Measurements from ENCODE around the gene ADAMTSL1.

ADAMTSL1 gene

GRCh38 chr9:18545636-18546360 lies 71.8 kb downstream of the ADAMTSL1 start:
- no peak overlapping the region for H3K27ac Mint-ChIP-seq
- ATAC-seq (no peak), DNase-seq (no peak)
- H3K27me3 Mint-ChIP-seq: no peaks in the 10 kb centered on the region
- H3K36me3 Mint-ChIP-seq (ENCODE audit: low read depth): no peaks in the 10 kb centered on the region
- no peaks in the 10 kb centered on the region for H3K4me1 Mint-ChIP-seq
- H3K4me3 Mint-ChIP-seq: no peak overlapping the region
- no peaks in the 10 kb centered on the region for H3K9me3 Mint-ChIP-seq

GRCh38 chr9:18548456-18548855 lies 74.5 kb downstream of the ADAMTSL1 start:
- H3K4me1 Mint-ChIP-seq: no peaks in the 10 kb centered on the region
- H3K27ac Mint-ChIP-seq: no peak overlapping the region
- no peaks in the 10 kb centered on the region for H3K9me3 Mint-ChIP-seq
- H3K27me3 Mint-ChIP-seq: no peaks in the 10 kb centered on the region
- ATAC-seq (no peak), DNase-seq (no peak)
- H3K36me3 Mint-ChIP-seq (ENCODE audit: low read depth): no peaks in the 10 kb centered on the region
- no peak overlapping the region for H3K4me3 Mint-ChIP-seq

- Mint-ChIP-seq H3K27ac (no peak overlapping the region), H3K4me3 (no peak overlapping the region), H3K36me3 (ENCODE audit: low read depth) (no peaks in the 10 kb centered on the region), H3K27me3 (no peaks in the 10 kb centered on the region), H3K9me3 (no peaks in the 10 kb centered on the region), H3K4me1 (no peaks in the 10 kb centered on the region)
- ATAC-seq: no peak
- no peak for DNase-seq
These were observed 75.8 kb downstream of the ADAMTSL1 start for GRCh38 chr9:18549772-18550171.

- H3K4me1 Mint-ChIP-seq: no peaks in the 10 kb centered on the region
- no peaks in the 10 kb centered on the region for H3K27me3 Mint-ChIP-seq
- H3K9me3 Mint-ChIP-seq: no peaks in the 10 kb centered on the region
- H3K4me3 Mint-ChIP-seq: no peak overlapping the region
- ATAC-seq: no peak
- no peak for DNase-seq
- no peak overlapping the region for H3K27ac Mint-ChIP-seq
- no peaks in the 10 kb centered on the region for H3K36me3 Mint-ChIP-seq (ENCODE audit: low read depth)
These were observed 76.3 kb downstream of the ADAMTSL1 start for GRCh38 chr9:18550286-18550685.

GRCh38 chr9:18554244-18554643 lies 80.3 kb downstream of the ADAMTSL1 start:
- ATAC-seq: no peak
- Mint-ChIP-seq H3K27ac (no peak overlapping the region), H3K4me3 (no peak overlapping the region), H3K27me3 (no peaks in the 10 kb centered on the region), H3K4me1 (no peaks in the 10 kb centered on the region), H3K36me3 (ENCODE audit: low read depth) (no peaks in the 10 kb centered on the region), H3K9me3 (peaks cover 4% of the 10 kb centered on the region)
- DNase-seq: no peak

GRCh38 chr9:18555105-18555883 lies 81.3 kb downstream of the ADAMTSL1 start:
- H3K9me3 Mint-ChIP-seq: peaks cover 4% of the 10 kb centered on the region
- no peaks in the 10 kb centered on the region for H3K27me3 Mint-ChIP-seq
- no peaks in the 10 kb centered on the region for H3K36me3 Mint-ChIP-seq (ENCODE audit: low read depth)
- DNase-seq (no peak), ATAC-seq (no peak)
- no peaks in the 10 kb centered on the region for H3K4me1 Mint-ChIP-seq
- no peak overlapping the region for H3K27ac Mint-ChIP-seq
- no peak overlapping the region for H3K4me3 Mint-ChIP-seq

- DNase-seq (no peak), ATAC-seq (no peak)
- no peak overlapping the region for H3K27ac Mint-ChIP-seq
- H3K36me3 Mint-ChIP-seq (ENCODE audit: low read depth): no peaks in the 10 kb centered on the region
- peaks cover 1% of the 10 kb centered on the region for H3K27me3 Mint-ChIP-seq
- no peaks in the 10 kb centered on the region for H3K4me1 Mint-ChIP-seq
- no peak overlapping the region for H3K4me3 Mint-ChIP-seq
- H3K9me3 Mint-ChIP-seq: peaks cover 5% of the 10 kb centered on the region
These were observed 90.3 kb downstream of the ADAMTSL1 start for GRCh38 chr9:18564018-18564880.

GRCh38 chr9:18566121-18566520 lies 92.2 kb downstream of the ADAMTSL1 start:
- DNase-seq: no peak
- H3K9me3 Mint-ChIP-seq: no peaks in the 10 kb centered on the region
- no peak overlapping the region for H3K4me3 Mint-ChIP-seq
- ATAC-seq: no peak
- no peak overlapping the region for H3K27ac Mint-ChIP-seq
- H3K27me3 Mint-ChIP-seq: peaks cover 1% of the 10 kb centered on the region
- H3K4me1 Mint-ChIP-seq: no peaks in the 10 kb centered on the region
- no peaks in the 10 kb centered on the region for H3K36me3 Mint-ChIP-seq (ENCODE audit: low read depth)

- no peak for DNase-seq
- H3K27me3 Mint-ChIP-seq: peaks cover 1% of the 10 kb centered on the region
- no peaks in the 10 kb centered on the region for H3K4me1 Mint-ChIP-seq
- no peak overlapping the region for H3K4me3 Mint-ChIP-seq
- no peak overlapping the region for H3K27ac Mint-ChIP-seq
- ATAC-seq: no peak
- no peaks in the 10 kb centered on the region for H3K9me3 Mint-ChIP-seq
- no peaks in the 10 kb centered on the region for H3K36me3 Mint-ChIP-seq (ENCODE audit: low read depth)
These were observed 95.0 kb downstream of the ADAMTSL1 start for GRCh38 chr9:18568973-18569372.

GRCh38 chr9:18569941-18570630 lies 96.1 kb downstream of the ADAMTSL1 start:
- no peaks in the 10 kb centered on the region for H3K36me3 Mint-ChIP-seq (ENCODE audit: low read depth)
- H3K4me3 Mint-ChIP-seq: no peak overlapping the region
- H3K27ac Mint-ChIP-seq: no peak overlapping the region
- peaks cover 1% of the 10 kb centered on the region for H3K27me3 Mint-ChIP-seq
- ATAC-seq (no peak), DNase-seq (no peak)
- H3K4me1 Mint-ChIP-seq: no peaks in the 10 kb centered on the region
- no peaks in the 10 kb centered on the region for H3K9me3 Mint-ChIP-seq

- ATAC-seq (no peak), DNase-seq (no peak)
- Mint-ChIP-seq H3K4me1 (no peaks in the 10 kb centered on the region), H3K9me3 (no peaks in the 10 kb centered on the region), H3K36me3 (ENCODE audit: low read depth) (no peaks in the 10 kb centered on the region), H3K4me3 (no peak overlapping the region), H3K27ac (no peak overlapping the region), H3K27me3 (no peaks in the 10 kb centered on the region)
These were observed 99.1 kb downstream of the ADAMTSL1 start for GRCh38 chr9:18573021-18573556.

- ATAC-seq (no peak), DNase-seq (no peak)
- H3K36me3 Mint-ChIP-seq (ENCODE audit: low read depth): no peaks in the 10 kb centered on the region
- H3K27ac Mint-ChIP-seq: no peak overlapping the region
- no peaks in the 10 kb centered on the region for H3K27me3 Mint-ChIP-seq
- H3K9me3 Mint-ChIP-seq: no peaks in the 10 kb centered on the region
- no peak overlapping the region for H3K4me3 Mint-ChIP-seq
- H3K4me1 Mint-ChIP-seq: no peaks in the 10 kb centered on the region
These were observed 101.7 kb downstream of the ADAMTSL1 start for GRCh38 chr9:18575686-18576085.

- ATAC-seq: no peak
- DNase-seq: no peak
- Mint-ChIP-seq H3K4me1 (no peaks in the 10 kb centered on the region), H3K36me3 (ENCODE audit: low read depth) (no peaks in the 10 kb centered on the region), H3K4me3 (no peak overlapping the region), H3K27ac (no peak overlapping the region), H3K9me3 (no peaks in the 10 kb centered on the region), H3K27me3 (no peaks in the 10 kb centered on the region)
These were observed 105.6 kb downstream of the ADAMTSL1 start for GRCh38 chr9:18579536-18579935.

GRCh38 chr9:18580151-18580550 lies 106.2 kb downstream of the ADAMTSL1 start:
- H3K27ac Mint-ChIP-seq: no peak overlapping the region
- no peak for DNase-seq

More at GRCh38 chr9:18580151-18580550, 106.2 kb downstream of the ADAMTSL1 start:
- no peak for ATAC-seq
- Mint-ChIP-seq H3K9me3 (no peaks in the 10 kb centered on the region), H3K27me3 (no peaks in the 10 kb centered on the region), H3K4me3 (no peak overlapping the region), H3K4me1 (no peaks in the 10 kb centered on the region), H3K36me3 (ENCODE audit: low read depth) (no peaks in the 10 kb centered on the region)

Data from activated naive CD8-positive, alpha-beta T cell treated with anti-CD3 and anti-CD28 coated beads, Interleukin-2, amount 50 U/mL, for 24 hours (primary cell).